GOT3 (cell line): ENCODE data around the gene PPP2R2B.

Experiments used
- DNase-seq: peaks from one replicate; lab custom pipeline; 2025; ENCODE audit warnings: mixed read lengths; lab: John Stamatoyannopoulos, UW

Gene PPP2R2B

DNA sequence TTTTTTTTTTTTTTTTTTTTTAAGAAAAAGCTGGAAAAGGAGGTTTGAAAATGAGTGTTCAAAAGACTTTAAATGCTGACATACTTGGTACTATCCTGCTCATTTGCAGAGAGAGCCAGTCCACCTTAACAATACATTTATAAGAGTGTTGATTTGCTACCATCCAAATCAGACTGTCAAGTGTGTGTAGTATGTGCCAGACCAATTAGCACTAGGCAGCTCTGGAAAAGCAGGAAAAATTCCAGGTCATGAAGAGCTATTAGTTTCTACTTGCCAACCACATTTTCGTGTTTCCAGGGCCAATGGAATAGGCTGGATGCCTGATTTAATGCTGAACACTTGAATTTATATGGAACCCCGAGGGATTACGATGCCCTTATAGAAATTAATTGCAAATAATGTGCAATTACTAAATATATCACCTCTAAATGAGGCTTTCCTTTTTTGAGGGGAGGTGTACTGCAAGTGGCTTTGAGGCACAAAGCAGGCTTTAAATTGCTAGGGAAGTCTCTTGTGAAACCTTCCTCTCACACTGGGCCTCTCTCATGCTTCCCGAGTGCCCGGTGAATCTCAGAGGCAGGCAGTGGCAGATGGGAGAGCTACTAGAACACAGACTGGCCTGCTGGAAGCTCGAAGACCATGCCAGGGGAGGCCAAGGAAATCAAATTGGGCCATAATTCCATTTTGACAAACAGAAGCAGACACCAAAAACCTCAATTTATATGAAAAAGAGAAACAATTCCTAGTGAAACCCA, 178.7 kb downstream of the PPP2R2B start:
- DNase-seq, result no peak

DNA sequence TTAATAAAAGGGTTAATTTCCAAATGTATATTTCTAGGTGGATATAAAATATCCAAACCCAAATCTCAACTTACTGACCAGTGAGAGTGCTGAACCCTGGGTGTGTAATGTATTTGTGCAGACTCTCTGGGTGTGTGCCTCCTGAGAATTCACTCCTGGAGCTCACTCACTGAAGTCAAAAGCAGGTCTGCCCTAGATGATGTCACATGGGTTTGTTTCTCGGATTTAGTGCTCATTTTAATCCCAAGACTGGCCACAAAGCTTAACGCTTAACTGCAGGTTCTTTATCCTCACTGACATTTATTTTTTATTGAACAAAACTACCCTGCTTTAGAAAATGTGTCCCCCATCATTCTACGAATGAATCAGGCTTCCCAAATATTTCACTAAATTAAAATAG, 179.4 kb downstream of the PPP2R2B start:
- DNase-seq, result no peak

DNA sequence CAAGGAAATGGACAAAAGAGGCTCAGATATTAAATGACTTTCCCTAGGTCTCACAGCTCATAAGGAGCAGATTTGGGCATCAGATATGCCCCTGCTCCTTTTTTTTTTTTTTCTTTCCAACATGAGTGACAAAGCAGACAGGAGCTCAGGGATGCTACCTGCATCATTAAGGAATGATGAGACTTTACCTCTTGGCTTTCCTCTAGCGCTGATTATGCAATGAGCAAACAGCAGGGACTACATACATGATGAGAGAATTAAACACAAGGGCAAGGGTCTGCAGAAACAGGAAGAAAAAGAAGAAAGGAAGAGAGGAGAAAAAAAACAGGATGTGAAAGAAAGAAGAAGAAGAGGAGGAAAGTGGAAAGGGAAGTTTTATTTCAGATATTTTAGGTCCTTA, 179.9 kb downstream of the PPP2R2B start:
- DNase-seq, result no peak

DNA sequence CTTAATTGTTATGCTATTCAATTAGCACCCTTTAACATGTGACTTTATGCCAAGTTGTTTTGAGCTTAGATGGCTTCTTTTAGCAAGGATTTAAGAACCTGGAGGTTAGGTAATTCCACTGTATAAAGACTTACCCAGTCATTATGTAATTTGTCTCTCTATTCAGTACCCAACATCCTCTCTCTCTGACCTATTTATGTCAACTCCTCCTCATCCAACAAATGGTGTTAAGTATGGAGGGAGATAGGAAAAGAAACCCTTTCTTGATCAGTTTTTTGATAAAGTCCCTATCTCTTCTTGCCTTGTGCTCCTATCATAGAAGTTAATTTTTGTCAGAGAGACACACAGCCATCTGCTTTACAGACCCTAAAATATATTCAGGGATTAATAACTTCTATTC, 181.3 kb downstream of the PPP2R2B start:
- no peak for DNase-seq

DNA sequence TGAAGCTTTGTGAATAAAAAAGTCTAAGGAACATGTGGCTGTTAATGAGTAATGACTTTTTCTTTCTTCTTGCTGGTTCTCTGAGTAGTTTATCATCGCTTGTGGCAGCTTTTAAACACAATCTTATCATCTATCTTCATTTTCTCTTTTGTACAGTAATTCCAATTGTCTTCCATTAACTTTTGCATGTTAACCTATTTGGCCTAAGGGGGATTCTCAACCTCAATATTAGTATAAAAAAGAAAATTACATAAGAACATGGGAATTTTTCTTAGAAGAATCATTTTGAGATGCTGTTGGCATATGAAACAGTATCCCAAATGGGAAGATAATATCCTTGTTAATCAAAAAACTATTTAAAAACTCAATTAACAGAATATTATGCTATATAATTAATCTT, 182.9 kb downstream of the PPP2R2B start:
- no peak for DNase-seq

DNA sequence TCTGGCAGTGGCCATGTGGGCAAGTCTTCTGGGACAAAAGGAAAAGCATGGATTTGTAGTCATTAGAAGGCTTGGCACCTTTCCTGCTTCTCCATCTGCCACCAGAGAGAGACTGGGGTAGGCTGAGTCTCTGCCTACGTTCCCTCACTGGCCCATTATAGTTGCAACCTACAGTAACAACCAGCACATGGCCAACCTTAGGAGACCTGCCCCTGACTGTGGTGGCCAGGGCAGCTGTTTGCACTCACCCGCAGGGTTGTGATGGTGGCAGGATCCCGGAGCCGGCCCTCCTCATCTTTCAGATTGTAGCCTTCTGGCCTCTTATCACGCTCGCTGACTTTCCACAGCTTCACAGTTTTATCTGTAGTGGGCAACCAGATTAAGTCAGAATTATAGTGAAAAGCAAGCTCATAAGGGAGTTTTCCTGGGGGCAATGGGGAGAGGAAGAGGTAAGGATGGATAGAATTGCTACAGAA, 187.6 kb downstream of the PPP2R2B start:
- DNase-seq, result no peak

DNA sequence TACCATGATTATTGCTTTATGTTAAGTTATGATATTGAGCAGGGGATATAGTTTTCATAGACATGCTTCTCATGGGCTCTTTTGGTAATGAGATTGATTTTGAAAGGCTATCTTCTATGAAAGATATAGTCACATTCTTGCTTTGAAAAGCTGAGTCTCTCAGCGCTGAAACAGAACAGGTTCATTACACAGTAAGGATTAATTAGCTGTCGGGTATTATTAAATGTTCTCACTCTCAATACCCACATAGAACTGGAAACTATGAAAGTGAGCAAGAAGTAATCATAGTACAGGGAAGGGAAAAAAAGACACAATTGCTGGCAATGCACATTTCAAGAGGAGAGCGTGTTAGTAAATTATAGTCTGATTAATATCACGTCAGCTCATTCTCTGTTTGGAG, 190.9 kb downstream of the PPP2R2B start:
- no peak for DNase-seq

DNA sequence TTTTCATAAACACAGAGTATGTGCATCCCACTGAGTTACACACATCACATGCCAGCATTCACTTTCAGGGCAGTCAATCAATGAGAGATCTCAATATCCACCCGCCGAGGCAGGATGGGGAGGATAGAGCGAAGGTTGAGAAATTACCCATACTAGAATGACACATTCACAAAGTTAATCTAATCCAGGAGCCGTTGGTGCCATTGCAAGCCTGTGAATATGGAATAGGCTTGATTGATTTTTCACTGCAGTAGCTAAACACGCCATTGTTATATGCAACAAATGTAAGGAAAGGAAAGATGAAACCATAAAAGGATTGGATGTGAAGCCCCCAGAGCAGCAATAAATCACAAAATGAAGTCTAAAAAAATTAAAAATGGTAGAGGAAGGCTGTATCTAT, 194.7 kb downstream of the PPP2R2B start:
- DNase-seq, result no peak

DNA sequence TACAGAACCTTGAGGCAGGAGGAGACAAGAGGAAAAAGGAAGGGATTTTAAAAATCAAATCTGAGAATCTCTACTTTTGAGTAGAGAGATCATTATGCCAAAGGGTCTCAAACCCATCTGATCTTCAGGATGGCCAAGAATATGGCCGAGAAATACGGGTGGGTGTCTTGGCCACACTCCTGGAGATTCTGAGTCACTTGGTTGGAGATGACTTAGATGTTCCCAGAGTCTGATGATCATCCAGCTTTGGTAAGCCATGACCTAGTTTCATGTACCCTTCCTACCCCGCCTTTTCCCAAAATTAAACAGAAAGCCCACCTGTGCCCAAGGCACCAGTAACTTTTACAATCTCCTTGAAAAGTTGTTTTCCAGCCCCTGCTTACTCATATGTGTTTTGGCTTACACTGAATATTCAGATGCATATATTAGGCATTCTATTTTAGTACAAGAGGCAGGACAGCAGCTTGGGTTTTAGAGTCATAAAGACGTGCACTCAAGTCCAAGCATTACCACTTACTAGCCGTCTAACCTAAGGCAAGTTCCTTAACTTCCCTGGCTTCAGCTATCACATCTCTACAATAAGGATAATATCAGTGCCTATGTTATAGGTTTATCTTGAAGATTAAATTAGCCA, 195.5 kb downstream of the PPP2R2B start:
- no peak for DNase-seq

DNA sequence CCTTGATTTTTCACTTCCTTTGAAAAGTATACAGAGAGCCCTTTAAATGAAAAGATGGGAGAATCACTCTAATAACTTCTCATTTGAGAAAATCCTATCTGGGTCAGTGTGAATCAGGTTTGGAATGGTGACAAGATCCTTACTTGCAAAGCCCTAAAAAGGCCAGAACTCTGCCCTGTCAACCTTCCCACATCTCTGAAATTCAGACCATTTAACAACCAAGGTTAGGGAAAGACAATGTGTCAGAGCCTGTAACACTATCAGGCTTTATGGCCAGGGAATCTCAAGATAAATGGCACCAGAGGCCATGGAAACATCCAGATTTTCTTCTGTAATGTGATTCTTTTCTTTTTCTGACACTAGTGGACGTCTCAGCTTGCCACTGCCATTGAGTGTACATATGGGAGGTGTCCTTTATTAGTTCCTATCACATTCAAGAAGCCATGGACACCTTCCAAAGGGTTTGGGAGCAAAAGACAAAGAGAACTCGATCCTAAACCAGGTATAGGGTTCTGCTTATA, 196.9 kb downstream of the PPP2R2B start:
- no peak for DNase-seq

DNA sequence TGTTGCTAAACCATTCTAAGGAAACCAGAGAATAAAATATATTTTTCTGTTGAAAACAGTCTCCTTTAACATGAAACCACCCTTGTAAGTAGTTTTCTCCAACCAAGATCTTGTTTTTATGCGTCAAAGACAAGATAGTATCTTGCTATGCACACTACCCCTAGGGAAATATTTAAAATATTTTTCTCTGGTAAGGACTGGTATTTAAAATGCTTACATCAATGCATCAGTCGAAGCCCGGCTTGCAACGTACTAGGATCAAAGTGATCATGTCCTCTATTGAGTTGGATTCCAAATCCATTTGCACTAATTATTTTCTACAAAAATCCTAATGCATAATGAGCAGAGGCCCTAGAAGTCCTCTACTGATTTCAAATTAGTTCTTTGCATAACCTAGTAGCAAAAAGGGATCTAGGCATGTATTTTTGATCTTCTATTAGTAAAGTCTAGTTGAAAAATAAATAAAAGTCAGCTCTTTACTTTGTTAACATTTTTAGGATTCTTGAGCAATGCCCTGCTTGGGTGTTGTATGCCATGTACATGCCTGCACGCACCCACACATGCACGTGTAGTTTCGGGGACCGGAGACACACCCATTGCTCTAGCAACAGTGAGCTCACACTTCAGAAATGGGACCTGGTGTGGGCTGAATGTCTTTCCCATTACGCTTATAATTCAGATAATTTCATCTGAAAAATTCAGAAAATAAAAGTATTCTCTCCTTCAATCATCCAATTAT, 197.5 kb downstream of the PPP2R2B start:
- no peak for DNase-seq

DNA sequence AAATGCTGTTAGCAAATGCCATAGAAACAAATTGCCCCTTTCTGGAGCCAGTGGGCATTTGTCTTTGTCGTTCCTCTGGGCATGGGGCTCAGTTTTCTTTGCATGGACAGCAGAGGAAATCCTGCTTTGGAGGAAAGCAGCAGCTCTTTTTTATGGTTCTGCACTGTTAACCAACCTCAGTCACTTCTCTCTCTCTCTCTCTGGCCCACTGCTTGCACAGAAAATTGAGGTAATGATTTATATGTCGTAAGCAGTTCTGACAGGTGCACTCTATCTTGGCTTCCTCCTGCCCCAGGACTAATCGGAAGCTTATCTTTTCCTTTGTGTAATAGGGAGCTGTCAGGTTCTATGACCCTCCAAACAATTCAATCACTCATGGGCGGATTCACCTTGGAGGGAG, 202.9 kb downstream of the PPP2R2B start:
- DNase-seq, result no peak

DNA sequence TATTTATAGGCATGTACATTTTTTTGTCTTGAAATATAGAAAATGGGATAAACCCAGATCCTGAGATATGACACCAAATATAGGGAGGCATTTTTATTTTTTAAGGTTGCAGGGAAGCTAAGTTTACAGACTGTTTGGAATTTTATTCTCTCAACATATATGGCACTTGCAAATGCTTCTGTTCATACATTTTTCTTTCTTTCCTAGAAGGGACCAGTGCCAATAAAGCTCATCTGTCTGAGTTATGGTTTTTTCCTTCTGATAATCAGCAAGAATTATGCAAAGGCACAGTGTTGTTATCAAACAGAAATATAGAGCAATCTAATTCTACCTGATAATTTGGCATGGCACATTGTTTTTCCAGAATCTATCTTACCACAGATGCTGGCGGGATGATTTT, 205.7 kb downstream of the PPP2R2B start:
- no peak for DNase-seq

DNA sequence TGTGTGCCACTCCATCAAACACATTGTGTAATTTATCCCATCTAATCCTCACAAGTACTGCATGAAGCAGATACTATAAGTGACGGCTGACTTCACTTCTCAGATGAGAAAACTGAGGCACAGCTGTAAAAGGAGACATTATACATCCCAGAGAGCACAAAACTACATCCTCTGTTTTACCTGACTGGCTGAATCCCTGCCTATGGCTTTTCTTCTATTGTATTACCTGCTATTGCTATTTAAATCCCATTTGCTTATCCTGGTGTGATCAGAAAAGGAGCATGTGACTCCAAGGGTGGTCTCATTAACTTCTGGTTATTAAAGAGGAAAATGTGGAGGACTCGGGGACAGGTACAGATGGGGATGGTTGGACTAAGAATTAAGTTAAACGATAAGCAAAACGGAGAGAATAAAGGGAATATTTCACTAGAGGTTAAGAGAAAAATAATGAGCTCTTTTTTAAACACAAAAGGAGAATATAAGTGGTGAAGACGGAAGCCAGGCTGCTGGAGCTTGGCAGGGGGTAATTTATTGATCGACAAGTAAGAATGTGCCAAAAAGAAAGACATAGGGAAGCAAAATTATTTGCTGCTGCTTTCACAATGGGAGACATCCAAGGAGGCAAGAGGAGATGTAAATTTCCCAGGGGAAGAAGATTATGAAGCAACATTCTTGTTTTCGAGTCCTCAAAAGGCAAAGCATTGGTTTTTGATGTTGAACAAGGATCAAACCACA, 206.8 kb downstream of the PPP2R2B start:
- DNase-seq, result no peak

DNA sequence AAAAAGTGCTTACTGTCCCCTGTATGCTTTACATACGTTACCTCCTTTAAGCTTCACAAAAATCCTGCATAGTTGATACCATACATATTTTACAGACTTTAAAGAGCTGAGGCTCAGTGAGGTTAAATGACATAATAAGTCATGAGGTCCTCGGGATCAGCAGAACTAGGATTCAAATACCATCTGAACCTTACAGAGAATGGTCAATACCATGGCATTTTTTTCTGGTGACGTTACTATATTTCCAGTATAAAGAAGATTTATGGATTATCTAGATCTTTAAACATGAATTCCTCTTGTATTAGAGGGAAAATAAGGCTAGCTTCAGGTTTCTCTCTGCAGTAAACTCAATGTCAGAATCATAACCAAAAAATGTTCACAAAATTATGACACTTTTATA, 208.9 kb downstream of the PPP2R2B start:
- no peak for DNase-seq

DNA sequence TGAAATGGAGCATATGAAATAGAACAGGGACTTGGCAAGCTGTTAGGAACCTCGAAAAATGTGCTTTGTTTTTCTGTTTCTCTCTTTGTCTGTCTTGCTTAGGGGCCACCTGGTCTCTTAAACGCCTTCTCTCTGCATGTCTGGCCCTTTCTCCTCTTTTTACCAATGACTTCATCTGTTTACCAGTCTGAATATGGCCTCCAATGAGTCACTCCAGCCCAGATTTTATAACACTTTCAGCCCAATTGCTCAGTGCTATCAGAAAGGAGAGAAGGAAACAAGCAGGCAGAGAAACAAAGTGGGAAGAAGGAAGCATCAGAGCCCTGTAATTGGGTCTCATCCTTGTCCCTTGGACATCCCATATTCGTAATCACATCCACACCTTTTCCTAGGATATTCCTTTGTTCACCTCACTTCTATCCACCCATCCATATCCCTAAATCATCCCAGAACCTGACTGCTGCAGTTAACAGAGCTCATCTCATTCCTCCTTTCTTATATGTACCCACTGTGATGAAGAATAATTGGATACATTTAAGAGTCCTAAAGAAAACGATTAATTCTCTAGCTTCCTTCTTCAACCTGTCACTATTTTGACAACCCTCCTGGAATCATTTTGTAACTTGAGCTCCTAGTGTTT, 210.8 kb downstream of the PPP2R2B start:
- DNase-seq, result no peak

DNA sequence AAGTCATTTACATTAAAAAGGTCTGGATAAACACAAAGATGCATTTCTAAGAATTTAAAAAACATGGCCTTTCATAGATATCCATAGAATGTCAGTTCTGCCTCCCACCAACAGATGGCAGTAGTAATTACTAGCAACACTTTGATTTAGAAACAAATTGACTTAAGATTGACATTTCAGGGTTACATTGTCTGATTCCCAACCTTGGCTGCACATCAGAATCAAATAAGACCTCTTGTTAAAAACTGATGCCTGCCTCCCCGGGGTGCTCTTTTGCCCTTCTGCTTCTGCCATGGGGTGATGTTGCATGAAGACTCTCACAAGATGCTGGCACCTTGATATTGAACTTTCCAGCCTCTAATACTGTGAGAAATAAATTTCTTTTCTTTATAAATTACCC, 216.3 kb downstream of the PPP2R2B start:
- DNase-seq, result no peak

DNA sequence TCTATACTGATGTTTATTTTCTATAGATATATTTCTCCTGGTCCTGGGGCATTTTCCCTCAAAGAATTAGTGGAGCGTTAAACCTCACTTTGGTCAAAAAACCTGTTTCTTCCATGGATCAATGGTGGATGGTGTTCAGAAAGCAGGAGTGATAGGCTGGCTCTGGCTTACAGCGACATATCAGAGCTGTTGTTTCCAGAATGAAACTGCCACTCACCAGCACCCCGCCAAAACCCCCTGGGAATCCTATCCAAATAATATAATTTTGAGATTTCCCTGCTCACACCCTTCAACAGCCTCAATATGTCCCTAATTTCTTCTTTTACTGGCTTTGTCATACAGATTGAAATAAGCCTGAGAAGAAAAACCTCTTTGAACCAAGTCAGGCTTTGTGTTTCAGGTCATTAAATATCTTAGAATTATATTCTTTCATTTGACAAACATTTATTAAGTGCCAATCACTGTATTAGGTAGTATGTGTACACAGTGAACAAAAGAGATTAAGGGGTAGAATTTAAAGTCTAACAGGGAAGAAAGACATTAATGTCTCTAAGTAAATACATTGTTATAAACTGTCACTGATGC, 218.1 kb downstream of the PPP2R2B start:
- no peak for DNase-seq

DNA sequence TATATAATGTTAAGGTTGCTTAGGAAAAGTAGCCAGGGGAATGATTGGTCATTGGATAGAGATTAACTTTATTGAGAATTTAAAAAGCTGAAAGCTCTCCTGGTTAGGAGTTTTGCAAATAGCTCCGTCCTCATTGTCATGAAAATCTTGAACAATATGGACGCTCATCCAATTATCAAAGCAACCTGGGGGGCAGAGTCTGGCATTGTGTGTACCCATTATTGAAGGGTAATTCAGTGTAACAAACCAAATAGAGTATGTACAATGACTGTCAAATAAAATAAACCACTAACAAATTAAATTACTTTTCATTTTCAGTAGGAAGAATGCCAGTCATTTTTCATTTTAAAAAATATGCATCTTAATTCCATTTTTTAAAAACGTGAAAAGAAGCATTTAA, 218.6 kb downstream of the PPP2R2B start:
- no peak for DNase-seq

DNA sequence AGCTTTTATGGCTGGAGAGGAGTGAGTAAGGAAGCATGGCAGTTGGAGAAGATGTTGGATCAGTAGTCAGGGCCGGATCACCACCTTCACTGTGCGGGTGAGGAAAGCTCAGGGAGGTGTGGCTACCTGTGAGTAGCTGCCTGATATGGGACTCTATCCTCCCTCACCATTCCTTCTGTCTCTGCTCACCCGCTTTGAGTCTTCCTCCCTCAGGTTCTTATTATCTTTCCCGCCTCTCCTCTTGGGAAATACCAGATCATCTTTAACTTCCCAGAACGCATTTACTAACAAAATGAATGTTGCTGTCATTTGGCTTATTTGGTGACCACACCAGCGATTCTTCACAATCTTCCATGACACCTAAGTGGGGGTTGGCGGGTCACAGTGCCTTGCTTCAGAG, 221.9 kb downstream of the PPP2R2B start:
- no peak for DNase-seq

DNA sequence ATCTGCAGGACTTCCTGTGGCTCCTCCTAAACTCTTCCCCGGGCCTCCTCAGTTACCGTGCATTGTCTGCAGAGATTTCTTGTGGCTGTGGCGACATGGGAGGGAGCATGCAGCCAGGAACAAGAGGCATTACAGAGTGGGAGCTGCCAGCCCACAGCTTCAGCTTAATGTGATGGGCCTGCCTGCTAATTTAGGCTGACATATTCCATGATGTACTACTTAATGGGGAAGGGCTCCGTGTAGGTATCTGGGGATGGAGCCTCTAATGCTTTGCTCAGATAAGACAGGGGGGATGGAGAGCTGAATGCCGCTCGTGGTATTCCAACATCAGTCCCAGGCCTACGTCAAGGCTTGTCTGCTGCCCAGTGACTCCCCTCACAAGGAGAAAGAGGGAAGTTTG, 225.0 kb downstream of the PPP2R2B start:
- DNase-seq, result no peak
